Osteocyte (in vitro differentiated cells): ENCODE results near the gene INPP5J. TPM values are rescaled to one million over a fixed set of nuclear protein-coding genes. Genes with fewer than 3 reads are reported as not detected.
A peak's percentile ranks its signal among the peaks of the same experiment; 100 is the strongest.
"Not testable (repeated sequence)": the region's sequence is repeated elsewhere in the genome, so short reads cannot be mapped to it uniquely, and the experiment has no call there.

Source experiments
- DNase-seq: peaks from one replicate; pipeline ENCODE4 v3.0.0; 2021; ENCODE audit warnings: mixed read lengths; ENCODE audit not compliant: unreplicated experiment; ENCODE audit errors: extremely low spot score
- H3K27ac Mint-ChIP-seq: one replicate; pipeline ENCODE4 v1.8.0; 2021; ENCODE audit warnings: mild to moderate bottlenecking, mixed read lengths; ENCODE audit not compliant: unreplicated experiment
- H3K27me3 Mint-ChIP-seq: one replicate; pipeline ENCODE4 v1.8.0; 2021; ENCODE audit warnings: mixed read lengths; ENCODE audit not compliant: unreplicated experiment
- H3K36me3 Mint-ChIP-seq: one replicate; pipeline ENCODE4 v1.8.0; 2021; ENCODE audit warnings: mixed read lengths; ENCODE audit not compliant: unreplicated experiment
- H3K4me1 Mint-ChIP-seq: one replicate; pipeline ENCODE4 v1.8.0; 2021; ENCODE audit warnings: mixed read lengths; ENCODE audit not compliant: unreplicated experiment
- H3K4me3 Mint-ChIP-seq: one replicate; pipeline ENCODE4 v1.8.0; 2021; ENCODE audit warnings: mild to moderate bottlenecking, moderate library complexity, mixed read lengths; ENCODE audit not compliant: unreplicated experiment
- H3K9me3 Mint-ChIP-seq: one replicate; pipeline ENCODE4 v1.8.0; 2021; ENCODE audit warnings: mixed read lengths; ENCODE audit not compliant: unreplicated experiment
- total RNA-seq: library from RNA; stranded (reverse); gene quantifications from 2 replicates; pipeline ENCODE4 v1.2.1, GENCODE V29; 2021
- TF ChIP-seq, protein P1 (sequence below): fragments of 200-600 bp; sonication (generic); IDR thresholded peaks from 2 replicates; pipeline ENCODE4 v1.5.0; 2021; ENCODE audit warnings: antibody characterized with exemption, mild to moderate bottlenecking, moderate library complexity

The INPP5J gene
- total RNA-seq, 1 donor from 2014 or later: 3.5 TPM

DNA sequence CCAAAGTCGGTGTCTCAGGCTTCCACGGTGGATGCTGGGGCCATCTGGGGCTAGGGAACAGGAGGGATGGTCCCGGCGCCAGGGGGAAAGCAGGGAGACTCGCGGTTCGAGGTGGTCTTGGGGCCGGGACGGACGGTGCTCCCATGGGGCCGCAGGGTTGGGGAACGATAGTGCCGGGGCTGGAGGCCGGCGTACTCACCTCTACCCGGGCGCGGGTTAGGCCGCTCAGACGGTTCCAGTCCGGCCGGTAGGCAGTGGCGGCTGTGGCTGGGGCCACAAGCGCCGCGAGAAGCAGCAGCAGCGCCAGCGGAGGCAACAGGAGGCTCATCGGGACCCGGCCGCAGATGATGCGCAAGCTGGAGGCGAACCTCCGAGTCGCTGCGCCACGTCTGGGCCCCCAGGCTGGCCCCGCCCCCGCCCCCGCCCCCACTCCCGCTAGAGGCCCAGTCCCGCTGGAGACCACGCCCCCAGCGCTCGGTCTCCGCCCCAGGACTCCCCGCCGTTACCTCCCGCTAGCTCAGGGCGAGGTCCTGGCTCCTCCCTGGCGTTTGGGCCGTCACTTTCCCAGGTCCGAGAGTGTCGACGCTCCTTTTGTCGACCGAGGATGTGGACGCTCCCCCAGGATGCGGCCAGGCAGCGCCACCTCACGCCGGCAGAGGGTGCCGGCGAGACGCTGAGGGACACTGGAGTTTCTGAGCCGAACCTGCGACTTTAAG is 15.4 kb upstream of the INPP5J start, which contains the start of gene SELENOM:
TSS of gene SELENOM (minus strand) at position 391 of the 716 bp plus-strand sequence. CDS start at position 328, 63 bp downstream.
- peak; percentile 99 for DNase-seq
- Mint-ChIP-seq H3K27me3 (no peaks in the 10 kb centered on the region), H3K9me3 (no peaks in the 10 kb centered on the region), H3K4me1 (peaks cover 34% of the 10 kb centered on the region), H3K4me3 (peak within 1 kb of the TSS; percentile 93), H3K27ac (peak within 1 kb of the TSS; percentile 90), H3K36me3 (peaks cover 2% of the 10 kb centered on the region)
- TF ChIP-seq, protein P1, sequence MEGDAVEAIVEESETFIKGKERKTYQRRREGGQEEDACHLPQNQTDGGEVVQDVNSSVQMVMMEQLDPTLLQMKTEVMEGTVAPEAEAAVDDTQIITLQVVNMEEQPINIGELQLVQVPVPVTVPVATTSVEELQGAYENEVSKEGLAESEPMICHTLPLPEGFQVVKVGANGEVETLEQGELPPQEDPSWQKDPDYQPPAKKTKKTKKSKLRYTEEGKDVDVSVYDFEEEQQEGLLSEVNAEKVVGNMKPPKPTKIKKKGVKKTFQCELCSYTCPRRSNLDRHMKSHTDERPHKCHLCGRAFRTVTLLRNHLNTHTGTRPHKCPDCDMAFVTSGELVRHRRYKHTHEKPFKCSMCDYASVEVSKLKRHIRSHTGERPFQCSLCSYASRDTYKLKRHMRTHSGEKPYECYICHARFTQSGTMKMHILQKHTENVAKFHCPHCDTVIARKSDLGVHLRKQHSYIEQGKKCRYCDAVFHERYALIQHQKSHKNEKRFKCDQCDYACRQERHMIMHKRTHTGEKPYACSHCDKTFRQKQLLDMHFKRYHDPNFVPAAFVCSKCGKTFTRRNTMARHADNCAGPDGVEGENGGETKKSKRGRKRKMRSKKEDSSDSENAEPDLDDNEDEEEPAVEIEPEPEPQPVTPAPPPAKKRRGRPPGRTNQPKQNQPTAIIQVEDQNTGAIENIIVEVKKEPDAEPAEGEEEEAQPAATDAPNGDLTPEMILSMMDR: peak; percentile 96

GRCh38 chr22:31107894-31108218 is 14.9 kb upstream of the INPP5J start:
- Mint-ChIP-seq H3K4me1 (peaks cover 29% of the 10 kb centered on the region), H3K27ac (peak overlapping the region; percentile 90), H3K27me3 (no peaks in the 10 kb centered on the region), H3K4me3 (peak overlapping the region; percentile 93), H3K36me3 (peaks cover 2% of the 10 kb centered on the region), H3K9me3 (no peaks in the 10 kb centered on the region)
- no peak for DNase-seq
- TF ChIP-seq, protein P1: no peak

- not testable (repeated sequence) for DNase-seq
These were observed 10.1 kb upstream of the INPP5J start for GRCh38 chr22:31112547-31113091.

DNA sequence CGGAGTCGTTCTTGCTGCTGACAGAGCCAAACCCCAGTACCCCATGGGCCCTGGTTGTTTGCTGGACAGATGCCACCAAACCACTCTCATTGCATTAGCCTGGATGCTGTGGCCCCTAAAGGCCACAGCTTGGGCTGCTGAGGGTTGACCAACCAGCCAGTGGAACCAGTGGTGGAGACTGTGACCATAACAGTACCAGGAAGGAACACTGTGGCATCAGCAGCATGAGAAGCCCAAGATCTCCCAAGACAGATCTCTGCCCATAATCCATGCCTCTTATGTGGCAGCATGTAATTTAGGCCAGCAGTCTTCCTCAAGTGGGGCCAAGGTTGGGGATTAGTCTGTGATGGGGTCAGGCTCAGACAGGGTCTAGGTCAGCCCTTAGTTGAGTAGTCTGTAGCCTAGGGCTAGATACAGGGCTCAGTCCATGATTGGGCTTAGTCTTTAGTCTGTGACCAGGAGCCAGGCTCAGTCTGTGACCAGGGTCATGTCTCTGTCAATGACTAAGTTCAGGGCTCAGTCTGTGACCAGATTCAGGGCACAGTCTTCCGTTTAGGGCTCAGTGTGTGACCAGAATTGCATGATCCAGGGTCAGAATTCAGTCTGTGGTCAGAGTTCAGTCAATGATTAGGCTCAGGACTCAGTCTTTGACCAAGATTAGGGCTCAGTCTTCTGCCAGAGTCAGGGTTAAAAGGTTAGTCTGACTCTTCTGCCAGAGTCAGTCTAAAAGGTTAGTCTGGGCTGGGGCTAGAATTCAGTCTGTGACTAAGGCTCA is 4.5 kb upstream of the INPP5J start:
- peaks cover 9% of the 10 kb centered on the region for H3K4me1 Mint-ChIP-seq
- no peaks in the 10 kb centered on the region for H3K27me3 Mint-ChIP-seq
- H3K36me3 Mint-ChIP-seq: no peaks in the 10 kb centered on the region
- no peak for DNase-seq
- TF ChIP-seq, protein P1: no peak
- no peak overlapping the region for H3K27ac Mint-ChIP-seq
- H3K9me3 Mint-ChIP-seq: no peaks in the 10 kb centered on the region
- H3K4me3 Mint-ChIP-seq: no peak overlapping the region

More at GRCh38 chr22:31112547-31113091, 10.1 kb upstream of the INPP5J start:
- not testable (repeated sequence) for H3K27me3 Mint-ChIP-seq, H3K27ac Mint-ChIP-seq, H3K9me3 Mint-ChIP-seq, H3K4me1 Mint-ChIP-seq, H3K36me3 Mint-ChIP-seq, H3K4me3 Mint-ChIP-seq

DNA sequence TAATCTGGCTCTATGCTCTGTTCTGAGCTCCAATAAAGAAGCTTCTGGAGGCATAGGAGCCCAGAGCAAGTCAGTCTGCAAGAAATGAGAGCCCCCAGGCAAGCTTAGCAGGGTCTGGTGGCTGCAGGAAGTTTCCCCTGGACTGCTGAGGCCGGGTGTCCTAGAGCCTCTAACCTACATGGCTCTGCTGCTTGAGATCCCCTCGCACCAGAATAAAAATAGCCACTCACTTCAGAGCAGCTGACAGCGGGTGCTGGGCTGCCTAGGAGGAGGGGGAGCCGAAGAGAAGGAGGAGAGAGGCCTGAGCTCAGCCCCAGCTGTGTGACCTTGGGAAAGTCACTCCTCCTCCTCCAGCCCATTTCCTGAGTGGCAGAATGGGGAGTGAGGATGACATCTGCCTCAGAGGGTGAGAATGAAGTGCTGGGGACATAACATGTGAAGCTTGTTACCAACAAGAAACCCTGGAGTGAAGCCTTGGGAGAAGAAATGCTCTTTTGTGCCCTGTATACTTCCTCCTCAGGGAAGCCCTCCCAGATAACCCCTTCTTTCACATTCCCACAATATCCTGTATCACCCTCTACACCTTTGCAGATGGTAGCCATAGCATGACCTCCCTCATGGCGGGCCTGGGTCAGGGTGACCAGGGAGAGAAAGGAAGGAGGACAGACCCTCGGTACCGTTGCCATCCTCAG is 3.6 kb upstream of the INPP5J start:
- Mint-ChIP-seq H3K27ac (no peak overlapping the region), H3K27me3 (no peaks in the 10 kb centered on the region), H3K4me3 (no peak overlapping the region), H3K4me1 (peaks cover 13% of the 10 kb centered on the region), H3K9me3 (no peaks in the 10 kb centered on the region), H3K36me3 (no peaks in the 10 kb centered on the region)
- TF ChIP-seq, protein P1: no peak
- DNase-seq: no peak
